NCI-H2196 (cell line): ENCODE data around the gene PC.
"Not testable (repeated sequence)": the region's sequence is repeated elsewhere in the genome, so short reads cannot be mapped to it uniquely, and the experiment has no call there.

Source experiments
- DNase-seq: peaks from one replicate; lab custom pipeline; 2025; ENCODE audit not compliant: unreplicated experiment; lab: John Stamatoyannopoulos, UW

The PC gene

DNA sequence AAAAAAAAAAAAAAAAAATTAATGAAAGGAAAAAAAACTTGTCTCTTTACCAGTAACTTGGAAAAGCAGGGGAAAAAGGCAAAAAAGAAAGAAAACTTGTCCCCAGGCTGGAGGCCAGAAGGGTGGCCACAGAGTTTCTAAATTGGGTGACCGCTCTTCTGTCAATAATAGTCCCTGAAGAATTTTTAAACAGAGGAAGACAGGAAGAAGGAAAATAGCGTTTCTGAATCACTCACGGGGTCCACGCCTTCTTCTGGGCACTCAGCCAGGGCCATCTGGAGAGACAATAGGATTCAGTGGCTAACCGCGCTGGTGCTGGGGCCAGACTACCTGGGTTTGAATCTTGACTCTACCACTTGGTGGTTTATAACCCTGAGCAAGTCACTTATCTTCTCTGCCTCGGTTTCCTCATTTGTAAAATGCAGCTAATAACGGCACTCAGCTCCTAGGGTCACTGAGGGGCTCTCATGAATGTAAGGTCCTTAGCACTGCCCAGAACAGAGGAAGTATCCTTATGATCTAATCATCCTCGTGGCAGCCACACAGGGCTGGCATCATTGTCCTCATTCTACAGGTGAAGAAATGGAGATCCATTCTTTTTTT, 23.9 kb upstream of the PC start:
- DNase-seq = peak; percentile 93

DNA sequence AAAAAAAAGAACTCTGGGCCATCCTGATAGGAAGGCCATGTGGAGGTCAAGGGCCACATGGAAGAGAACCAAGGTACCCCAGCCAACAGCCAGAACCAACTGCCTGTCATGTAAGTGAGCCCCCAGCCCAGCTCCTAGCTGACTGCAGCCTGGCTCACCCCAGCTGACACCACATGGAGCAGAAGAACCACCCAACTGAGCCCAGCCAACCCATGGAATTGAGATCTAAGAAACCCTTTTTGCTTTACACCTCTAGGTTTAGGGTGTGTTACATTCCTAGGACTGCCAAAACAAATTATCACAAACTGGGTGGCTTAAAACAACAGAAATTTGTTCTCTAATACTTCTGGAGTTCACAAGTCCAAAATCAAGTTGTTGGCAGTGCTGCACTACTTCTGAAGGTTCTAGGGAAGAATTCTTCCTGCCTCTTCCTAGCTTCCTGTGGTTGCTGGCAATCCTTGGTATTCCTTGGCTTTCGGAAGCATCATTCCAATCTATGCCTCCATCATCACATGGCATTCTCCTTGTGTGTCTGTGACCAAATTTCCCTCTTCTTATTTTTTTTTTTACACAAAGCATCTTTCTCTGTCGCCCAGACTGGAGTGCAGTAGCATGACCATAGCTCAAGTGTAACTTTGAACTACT, 21.3 kb upstream of the PC start:
- no peak for DNase-seq

DNA sequence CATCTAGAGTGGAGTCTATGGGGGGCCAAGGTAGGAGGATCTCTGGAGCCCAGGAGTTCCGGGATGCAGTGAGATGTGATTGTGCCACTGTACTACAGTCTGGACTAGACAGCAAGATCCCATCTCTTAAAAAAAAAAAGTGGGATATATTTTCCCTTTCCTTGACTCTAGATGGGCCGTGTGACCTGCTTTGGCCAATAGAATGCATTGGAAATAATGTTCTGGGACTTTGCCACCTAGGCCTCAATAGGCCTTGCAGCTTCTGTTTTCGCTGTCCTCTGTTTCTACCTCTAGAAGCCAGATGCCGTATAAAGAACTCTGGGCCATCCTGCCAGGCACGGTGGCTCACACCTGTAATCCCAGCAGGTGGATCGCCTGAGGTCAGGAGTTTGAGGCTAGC, 20.5 kb upstream of the PC start:
- no peak for DNase-seq

DNA sequence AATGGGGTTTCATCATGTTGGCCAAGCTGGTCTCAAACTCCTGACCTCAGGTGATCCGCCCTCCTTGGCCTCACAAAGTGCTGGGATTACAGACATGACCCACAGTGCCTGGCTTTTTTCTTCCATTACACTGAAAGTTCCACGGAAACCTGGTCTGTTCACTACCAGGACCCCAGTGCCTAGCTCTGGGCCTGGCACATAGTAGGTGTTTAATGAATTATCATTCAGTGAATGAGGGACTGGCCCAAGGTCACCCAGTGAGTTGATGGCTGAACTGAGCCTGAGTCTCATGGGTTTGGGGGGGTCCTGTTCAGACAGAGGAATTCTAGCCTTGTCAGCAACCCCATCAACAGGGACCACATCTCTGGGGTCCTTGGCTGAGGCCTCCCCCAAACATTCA, 20.0 kb upstream of the PC start:
- no peak for DNase-seq

DNA sequence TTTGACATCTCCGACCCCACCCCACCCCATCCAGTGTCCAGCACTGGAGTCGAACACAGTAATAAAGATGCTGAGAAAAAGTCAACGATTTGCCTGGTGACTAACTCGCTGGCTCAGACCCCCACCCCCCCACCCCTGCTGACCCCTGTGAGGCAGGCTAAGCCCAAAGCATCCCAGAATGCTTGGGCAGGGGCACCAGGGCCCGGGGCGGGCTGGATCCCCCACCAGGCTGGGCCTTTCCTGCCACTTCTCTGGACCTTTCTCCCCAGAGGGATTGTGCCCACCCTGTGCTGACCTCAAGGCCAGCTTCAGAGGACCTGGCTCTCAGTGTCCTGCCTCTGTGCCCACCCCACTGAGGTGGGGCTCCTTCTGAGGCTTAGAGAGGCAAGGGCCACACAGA, 18.7 kb upstream of the PC start:
- no peak for DNase-seq

DNA sequence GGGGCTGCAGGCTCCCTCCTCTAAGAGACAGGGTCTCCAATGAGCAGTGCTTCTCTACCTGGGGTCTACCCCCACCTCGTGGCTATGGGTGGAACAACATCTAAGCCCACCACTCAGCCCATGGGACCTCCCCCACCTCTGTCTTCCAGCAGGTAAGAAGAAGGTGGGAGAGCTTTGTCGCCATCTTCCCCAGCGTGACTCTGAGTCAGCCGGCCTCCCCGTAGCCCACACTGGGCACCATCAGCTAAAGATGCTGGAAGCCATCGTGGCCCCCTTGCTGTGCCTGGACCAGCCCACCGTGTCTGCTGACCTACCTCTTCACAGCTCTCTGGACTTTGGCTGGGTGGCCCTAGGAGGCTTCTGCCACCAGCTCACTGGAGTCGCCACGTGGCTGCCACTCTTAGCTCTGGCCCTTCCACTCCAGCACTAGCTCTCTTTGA, 17.9 kb upstream of the PC start:
- no peak for DNase-seq

DNA sequence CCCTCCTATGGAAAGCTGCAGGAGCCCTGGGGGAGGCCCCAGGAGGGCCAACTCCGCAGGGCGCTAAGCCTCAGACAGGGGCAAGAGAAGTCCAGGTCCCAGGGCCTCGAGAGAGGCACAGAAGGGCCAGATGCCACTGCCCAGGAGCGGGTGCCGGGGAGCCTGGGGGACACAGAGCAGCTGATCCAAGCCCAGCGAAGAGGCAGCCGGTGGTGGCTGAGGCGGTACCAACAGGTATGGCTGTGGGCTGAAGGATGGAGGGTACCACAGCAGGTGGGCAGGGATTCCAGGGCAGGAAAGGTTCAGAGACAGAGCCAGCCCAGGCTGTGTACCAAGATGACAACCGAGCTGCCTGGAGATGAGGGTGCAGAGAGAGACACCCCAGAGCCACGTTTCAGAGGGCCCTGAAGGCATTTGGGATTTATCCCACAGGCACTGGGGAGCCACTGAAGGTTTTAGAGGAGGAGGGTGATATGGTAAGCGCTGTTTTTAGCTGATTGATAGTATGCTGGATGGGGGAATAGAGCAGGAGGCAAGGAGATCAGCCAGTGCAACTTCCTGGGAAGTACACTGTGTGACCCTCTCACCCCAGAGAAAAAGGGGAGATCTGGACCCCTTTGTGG, 17.3 kb upstream of the PC start:
- DNase-seq = no peak

DNA sequence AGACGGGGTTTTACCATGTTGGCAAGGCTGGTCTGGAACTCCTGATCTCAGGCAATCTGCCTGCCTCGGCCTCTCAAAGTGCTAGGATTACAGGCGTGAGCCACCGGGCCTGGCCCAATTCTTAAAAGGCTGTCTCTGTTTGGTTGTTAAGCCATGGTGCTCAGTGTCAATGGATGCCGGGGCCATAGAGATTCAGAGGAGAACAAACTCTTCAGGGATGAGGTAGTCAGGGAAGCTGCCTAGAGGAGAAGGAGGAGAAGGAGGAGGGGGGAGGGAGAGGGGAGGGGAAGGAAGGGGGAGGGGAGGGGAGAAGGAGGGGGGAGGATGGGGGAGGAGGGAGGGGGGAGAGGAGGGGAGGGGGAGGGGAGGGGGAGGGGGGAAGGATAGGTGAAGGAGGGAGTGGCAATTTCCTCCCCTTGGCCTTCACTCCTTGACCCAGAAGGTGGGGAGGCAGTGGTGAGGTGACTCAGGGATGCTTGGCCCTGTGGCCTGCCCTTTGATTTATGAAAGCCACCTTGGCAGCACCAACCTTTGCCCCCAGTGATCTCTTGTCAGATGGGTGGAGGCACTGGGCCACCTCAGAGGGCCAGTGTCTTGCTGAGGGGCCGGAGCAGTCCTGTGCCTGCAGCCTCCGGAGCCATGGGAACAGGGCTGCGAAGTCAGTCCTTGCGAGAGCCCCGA, 16.7 kb upstream of the PC start, which contains the start of gene C11orf86:
Gene C11orf86, plus strand, starts transcription at position 581 of the 681 bp plus-strand sequence. Its CDS starts 59 bp downstream, at position 640.
- DNase-seq = no peak

DNA sequence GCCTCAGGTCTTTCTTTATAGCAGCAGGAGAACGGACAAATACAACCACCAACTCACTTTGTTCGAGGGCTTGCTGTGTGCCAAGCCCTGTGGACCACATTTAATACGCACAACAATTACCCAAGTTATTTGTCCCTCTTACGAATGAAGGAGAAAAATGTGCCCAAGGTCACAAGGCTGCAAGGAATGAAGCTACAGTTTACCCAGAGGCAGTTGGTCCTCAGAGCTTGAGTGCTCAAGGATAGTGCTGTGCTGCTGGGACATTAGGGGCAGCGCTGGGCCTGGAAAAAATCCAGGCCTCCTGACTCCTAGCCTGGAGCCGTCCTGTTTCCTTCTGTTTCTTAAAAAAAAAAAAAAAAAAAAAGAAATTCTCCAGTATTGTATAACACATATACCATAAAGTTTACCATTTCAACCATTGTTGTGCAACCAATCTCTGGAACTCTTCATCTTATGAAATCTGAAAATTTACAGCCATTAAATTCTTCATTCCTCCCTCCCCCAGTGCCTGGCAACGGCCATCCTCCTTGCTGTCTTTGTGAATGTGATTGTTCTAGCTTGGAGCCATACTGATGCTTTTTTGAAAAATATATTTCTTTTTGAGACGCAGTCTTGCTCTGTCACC, 15.9 kb upstream of the PC start:
- no peak for DNase-seq

DNA sequence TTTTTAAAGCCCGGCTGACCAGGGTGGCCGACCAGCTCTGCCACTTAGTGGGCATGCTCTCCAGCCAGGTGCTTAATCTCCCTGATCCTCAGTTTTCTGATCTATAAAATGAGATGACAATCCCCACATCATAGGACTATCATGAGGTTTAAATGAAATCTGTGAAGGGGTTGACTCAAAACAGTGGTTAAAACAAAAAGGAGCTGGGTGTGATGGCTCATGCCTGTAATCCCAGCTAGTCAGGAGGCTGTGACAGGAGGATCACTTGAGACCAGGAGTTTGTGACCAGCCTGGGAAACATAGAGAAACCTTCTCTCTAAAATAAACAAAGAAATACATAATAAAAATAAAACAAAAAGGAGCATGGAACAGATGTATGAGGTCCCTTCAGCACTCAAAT, 13.3 kb upstream of the PC start:
- DNase-seq = no peak

DNA sequence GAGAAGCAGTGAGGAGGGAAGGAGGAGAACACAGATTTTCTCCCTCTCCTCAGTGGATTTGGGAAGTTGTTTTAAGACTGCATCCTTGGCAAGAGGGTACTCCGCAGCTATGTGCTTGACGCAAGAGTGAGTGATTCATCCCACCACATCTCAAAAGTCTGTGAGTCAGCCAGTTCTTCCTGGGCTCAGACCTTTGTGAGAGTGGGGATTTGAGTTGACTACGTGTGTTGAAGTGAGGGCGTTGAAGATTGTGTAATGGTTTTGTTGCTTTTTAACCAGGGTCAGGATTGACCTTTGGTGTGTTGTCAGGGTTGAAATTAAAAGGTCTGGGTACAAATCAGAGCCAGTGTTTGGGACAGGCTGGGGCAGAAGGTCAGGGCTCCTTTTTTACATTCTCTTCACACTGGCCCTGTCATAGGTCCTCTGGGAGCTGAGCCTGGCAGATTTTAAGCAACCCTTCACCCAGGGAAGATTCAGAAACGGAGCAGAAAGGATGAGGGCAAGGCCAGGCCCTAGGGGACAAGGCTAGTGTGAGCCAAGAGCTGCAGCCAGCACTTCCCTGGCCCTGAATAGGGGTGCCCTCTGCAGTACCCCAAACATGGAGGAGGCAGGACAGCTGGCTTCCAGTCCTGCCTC, 12.7 kb upstream of the PC start:
- DNase-seq = no peak

DNA sequence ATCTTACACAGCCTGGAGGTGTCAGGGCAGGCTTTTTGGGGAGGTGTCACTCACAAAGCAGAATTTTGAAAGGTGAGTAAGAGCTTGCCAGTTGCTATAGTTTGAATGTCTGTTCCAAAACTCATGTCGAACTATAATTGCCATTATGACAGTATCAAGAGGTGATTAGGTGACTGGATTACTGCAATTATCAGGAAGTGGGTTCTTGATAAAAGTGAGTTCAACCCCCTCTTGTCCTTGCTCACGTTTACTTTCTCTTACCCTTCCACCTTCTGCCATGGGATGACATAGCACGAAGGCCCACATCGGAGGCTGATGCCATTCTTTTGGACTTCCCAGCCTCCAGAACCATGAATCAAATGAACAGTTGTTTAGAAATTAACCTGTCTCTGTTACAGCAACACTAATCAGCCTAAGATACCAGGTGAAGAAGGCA, 12.2 kb upstream of the PC start:
- DNase-seq = no peak

DNA sequence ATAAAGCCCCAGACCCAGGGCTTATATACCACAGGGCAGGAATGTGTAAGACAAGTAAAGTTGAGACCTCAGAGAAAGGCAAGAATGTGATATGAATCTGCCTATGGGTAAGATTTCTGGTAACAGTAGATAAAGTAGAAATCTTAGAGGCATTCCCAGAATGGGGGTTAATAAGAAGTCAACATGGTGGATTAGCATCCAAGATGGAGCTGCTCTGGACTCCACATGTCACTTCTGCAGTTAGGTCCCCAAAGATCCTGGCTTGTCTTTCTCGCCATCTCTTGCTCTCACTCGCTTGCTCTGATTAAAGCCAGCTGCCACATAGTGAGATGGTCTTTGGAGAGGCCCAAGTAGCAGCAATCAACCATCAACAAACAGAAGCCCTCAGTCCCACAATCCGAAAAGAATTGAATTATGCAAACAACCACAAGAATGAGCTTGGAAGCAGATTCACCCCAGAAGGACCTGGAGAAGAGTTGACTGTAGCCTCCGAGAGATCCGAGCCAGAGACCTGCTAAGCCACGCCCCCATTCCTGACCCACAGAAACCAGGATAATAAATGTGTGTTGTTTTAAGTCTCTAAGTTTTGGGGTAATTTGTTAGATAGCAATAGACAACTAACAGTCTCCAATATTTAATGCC, 11.5 kb upstream of the PC start:
- DNase-seq = no peak

DNA sequence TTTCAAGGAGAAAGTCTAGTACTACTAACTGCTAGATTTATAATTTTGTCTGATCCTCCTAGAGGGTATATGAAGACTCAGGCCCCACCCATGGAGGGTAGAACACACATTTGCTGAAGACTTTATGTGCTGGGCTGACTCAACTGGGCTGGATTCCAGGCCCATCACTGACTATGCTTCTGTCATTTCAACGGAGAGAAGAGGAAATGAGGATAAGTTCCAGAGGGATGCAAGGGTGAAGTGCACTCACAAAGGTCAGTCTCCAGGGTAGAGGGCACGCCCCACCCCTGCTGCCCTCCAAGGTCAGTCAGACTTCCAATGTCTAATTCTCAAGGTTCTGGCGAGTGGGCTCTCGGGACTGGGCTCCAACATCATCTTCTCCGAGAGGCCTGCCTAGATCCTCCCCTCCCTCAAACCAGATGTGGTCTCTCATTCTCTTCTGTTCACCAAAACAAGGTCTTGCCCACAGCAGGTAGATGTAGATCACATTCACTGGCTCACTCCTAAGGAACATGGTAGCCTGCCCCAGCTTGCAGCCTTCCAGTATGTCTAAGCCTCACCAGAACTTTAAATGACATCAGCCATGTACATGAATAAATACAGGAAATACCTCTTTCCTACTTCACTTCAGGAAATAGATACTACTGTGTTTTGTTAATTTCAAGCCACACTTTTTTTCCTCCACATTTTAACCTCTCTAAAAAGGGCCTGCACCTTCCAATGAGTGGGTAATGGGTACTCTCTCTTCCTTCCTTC, 9.7 kb upstream of the PC start:
- DNase-seq = no peak

DNA sequence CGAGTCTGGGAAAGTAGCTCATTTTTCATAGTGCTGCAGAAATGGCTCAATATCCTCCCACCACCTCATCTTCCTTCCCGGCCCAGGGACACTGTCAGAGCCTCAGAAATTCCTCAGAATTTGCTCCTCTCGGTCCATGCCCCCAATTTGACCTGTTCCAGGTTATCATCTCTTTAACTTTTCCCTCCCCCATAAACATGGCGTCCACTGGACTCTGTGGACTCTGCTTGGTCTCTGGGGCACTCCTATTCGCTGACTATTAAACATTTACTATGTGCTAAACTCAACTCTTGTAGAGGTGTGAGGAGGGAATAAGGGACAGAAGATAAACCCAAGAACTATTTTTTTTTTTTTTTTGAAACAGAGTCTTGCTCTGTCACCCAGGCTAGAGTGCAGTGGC, 8.2 kb upstream of the PC start:
- DNase-seq = no peak

DNA sequence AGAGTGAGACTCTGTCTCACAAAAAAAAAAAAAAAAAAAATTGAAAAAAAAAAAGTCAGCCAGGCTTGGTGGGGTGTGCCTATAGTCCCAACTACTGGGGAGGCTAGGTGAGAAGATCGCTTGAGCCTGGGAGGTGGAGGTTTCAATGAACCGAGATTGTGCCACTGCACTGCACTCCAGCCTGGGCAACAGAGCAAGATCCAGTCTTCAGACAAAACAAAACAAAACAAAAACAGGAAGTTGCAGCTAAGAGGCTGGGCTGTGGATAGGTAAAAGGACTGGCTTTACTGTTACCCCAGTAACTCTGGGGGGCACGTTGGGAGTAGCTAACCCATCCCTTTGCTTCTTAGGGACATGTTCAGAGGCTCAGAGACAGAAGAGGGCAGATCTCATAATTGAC, 6.3 kb upstream of the PC start:
- DNase-seq = no peak

DNA sequence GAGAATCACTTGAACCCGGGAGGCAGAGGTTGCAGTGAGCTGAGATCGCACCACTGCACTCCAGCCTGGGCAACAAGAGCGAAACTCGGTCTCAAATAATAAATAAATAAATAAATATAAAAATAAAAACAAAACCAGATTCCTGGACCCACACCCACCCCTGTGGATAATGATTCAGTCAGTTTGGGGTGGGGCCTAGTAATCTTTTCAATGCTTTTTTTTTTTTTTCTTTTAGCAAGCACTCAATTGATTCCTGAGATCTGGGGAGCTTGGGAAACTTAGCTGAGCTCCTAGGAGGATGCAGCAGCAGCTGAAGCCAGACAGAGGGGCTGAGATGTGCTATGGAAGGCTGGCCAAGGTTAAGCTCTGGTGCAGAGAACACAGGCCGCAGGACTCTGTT, 4.6 kb upstream of the PC start:
- DNase-seq = no peak

DNA sequence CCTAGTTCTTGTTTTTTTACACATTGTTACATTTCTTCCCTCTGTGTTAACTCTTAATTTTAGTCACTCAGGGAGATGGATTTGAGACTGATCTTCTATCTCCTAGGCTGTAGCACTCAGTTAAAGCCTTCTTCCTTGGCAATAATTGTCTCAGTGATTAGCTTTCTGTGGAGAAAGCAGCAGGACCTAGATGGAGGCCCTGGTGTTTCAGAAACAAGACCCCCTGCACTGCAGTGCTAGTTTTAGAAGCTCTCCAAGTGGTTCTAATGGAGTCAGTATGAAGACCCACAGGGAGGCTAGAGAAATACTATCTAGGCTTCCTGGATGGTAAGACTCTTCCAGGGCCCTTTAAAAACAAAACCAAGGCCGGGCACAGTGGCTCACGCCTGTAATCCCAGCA, 4.1 kb upstream of the PC start:
- no peak for DNase-seq

DNA sequence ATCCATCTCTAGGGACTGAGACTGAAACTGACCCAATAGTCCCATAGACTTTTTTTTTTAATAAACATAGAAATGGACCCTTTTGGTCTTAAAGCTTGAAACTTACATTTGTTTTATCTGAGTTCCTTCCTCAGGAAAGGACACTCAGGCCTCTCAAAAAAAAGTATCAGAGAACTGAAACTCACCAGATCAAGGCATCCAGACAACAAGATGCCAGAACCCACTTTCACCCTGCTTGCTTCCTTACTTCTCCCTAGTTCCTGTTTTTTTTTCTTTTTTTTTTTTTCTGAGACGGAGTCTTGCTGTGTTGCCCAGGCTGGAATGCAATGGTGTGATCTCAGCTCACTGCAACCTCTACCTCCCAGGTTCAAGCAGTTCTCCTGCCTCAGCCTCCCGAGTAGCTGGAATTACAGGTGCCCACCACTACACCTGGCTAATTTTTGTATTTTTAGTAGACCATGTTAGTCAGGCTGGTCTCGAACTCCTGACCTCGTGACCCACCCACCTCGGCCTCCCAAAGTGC, 3.6 kb upstream of the PC start:
- not testable (repeated sequence) for DNase-seq

DNA sequence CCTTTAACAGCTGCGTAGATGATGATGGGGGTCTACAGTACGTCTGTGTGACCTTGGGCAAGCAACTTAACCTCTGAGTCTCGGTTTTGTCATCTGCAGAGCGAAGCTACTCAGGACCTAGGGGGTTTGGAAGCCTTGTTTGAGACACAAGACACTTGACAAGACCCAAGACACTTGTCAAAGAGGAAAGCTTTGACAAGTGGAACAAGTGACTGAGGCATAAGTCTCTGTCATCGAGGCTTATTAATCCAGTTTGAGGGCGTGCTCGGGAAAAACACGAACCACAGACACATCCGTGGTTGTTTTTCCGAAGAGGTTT, 732 bp upstream of the PC start:
- DNase-seq = no peak
